GM23338 (cell line): Measurements from ENCODE around the gene PRPSAP1. TPM values are rescaled to one million over a fixed set of nuclear protein-coding genes. Genes with fewer than 3 reads are reported as not detected.

Experiments used
- ATAC-seq: fragments of 200-7000 bp; cut with Tn5 transposase; 3 replicates; pipeline ENCODE4 v1.9.1; 2020
- DNase-seq: peaks from one replicate; pipeline ENCODE4 v3.0.0-alpha.2; 2015; ENCODE audit warnings: low spot score
- H2AFZ ChIP-seq: fragments of 200-600 bp; sonication (generic); 2 replicates; pipeline ENCODE4 v1.8.0; 2016; ENCODE audit warnings: antibody characterized with exemption, mild to moderate bottlenecking, moderate library complexity
- H3F3A ChIP-seq: fragments of 200-600 bp; sonication (generic); replicated peaks from 2 replicates; pipeline ENCODE4 v1.8.0; 2017; ENCODE audit warnings: antibody characterized with exemption, mixed run types, low read depth
- H3K27ac ChIP-seq: fragments of 200-600 bp; sonication (generic); 2 replicates; pipeline ENCODE4 v1.6.1; 2016; ENCODE audit warnings: low read depth
- H3K27me3 ChIP-seq: fragments of 200-600 bp; sonication (generic); 2 replicates; pipeline ENCODE4 v1.8.0; 2016; ENCODE audit warnings: mild to moderate bottlenecking, mixed run types, moderate library complexity; ENCODE audit not compliant: insufficient read depth
- H3K36me3 ChIP-seq: fragments of 200-600 bp; sonication (generic); 2 replicates; pipeline ENCODE4 v1.8.0; 2016; ENCODE audit warnings: mild to moderate bottlenecking; ENCODE audit not compliant: insufficient read depth
- H3K4me1 ChIP-seq: fragments of 200-600 bp; sonication (generic); 2 replicates; pipeline ENCODE4 v1.8.0; 2016; ENCODE audit warnings: mild to moderate bottlenecking, moderate library complexity; ENCODE audit not compliant: insufficient read depth
- H3K4me2 ChIP-seq: fragments of 200-600 bp; sonication (generic); 2 replicates; pipeline ENCODE4 v1.7.1; 2017; ENCODE audit warnings: mixed run types
- H3K4me3 ChIP-seq: fragments of 200-600 bp; sonication (generic); 2 replicates; pipeline ENCODE4 v1.6.1; 2016; ENCODE audit warnings: mixed run types
- H3K79me2 ChIP-seq: fragments of 200-600 bp; sonication (generic); replicated peaks from 2 replicates; pipeline ENCODE4 v1.8.0; 2017; ENCODE audit warnings: mild to moderate bottlenecking; ENCODE audit not compliant: insufficient read depth
- H3K9me2 ChIP-seq: fragments of 200-600 bp; sonication (generic); 2 replicates; pipeline ENCODE4 v1.8.0; 2017; ENCODE audit not compliant: insufficient read depth
- H4K20me1 ChIP-seq: fragments of 200-600 bp; sonication (generic); replicated peaks from 2 replicates; pipeline ENCODE4 v1.8.0; 2017; ENCODE audit warnings: mild to moderate bottlenecking; ENCODE audit not compliant: insufficient read depth
- H3K27ac Mint-ChIP-seq: 2 replicates; pipeline ENCODE4 v1.8.0; 2020; ENCODE audit warnings: inconsistent platforms, mild to moderate bottlenecking, moderate library complexity, mixed read lengths
- H3K27me3 Mint-ChIP-seq: 3 replicates; pipeline ENCODE4 v1.8.0; 2022; ENCODE audit warnings: low read depth, mild to moderate bottlenecking, moderate library complexity, mixed read lengths, inconsistent platforms; ENCODE audit not compliant: insufficient read depth, poor library complexity
- H3K36me3 Mint-ChIP-seq: 3 replicates; pipeline ENCODE4 v1.8.0; 2021; ENCODE audit warnings: low read depth, mild to moderate bottlenecking, inconsistent platforms, moderate library complexity, mixed read lengths
- H3K4me1 Mint-ChIP-seq: 3 replicates; pipeline ENCODE4 v1.8.0; 2020; ENCODE audit warnings: mild to moderate bottlenecking, inconsistent platforms, mixed read lengths
- H3K4me3 Mint-ChIP-seq: 3 replicates; pipeline ENCODE4 v1.8.0; 2021; ENCODE audit warnings: moderate library complexity, mild to moderate bottlenecking, inconsistent platforms, mixed read lengths
- H3K9me3 Mint-ChIP-seq: 3 replicates; pipeline ENCODE4 v1.8.0; 2020; ENCODE audit warnings: moderate library complexity, mild to moderate bottlenecking, inconsistent platforms, mixed read lengths
- CREB1 ChIP-seq: fragments of 250-450 bp; sonication (Bioruptor Pico); IDR thresholded peaks from 2 replicates; pipeline ENCODE4 v1.5.0; 2020; ENCODE audit warnings: low read depth, mild to moderate bottlenecking, moderate library complexity
- ETS1 ChIP-seq: IDR thresholded peaks from 2 replicates; pipeline ENCODE4 v1.6.1; 2016; ENCODE audit warnings: antibody characterized with exemption
- EZH2 ChIP-seq: fragments of 200-600 bp; sonication (generic); IDR thresholded peaks from one replicate; pipeline ENCODE4 v1.8.0; 2017; ENCODE audit warnings: antibody characterized with exemption, mild to moderate bottlenecking, low read depth; ENCODE audit not compliant: unreplicated experiment
- EZH2phosphoT487 ChIP-seq: fragments of 200-600 bp; sonication (generic); IDR thresholded peaks from one replicate; pipeline ENCODE4 v1.8.1; 2018; ENCODE audit warnings: antibody characterized with exemption; ENCODE audit not compliant: unreplicated experiment
- JUNB ChIP-seq: IDR thresholded peaks from one replicate; pipeline ENCODE4 v1.6.1; 2016; ENCODE audit warnings: antibody characterized with exemption; ENCODE audit not compliant: unreplicated experiment
- NANOG ChIP-seq: IDR thresholded peaks from 2 replicates; pipeline ENCODE4 v1.6.1; 2016; ENCODE audit warnings: antibody characterized with exemption, borderline replicate concordance
- POLR2AphosphoS5 ChIP-seq: IDR thresholded peaks from 2 replicates; pipeline ENCODE4 v1.6.1; 2016; ENCODE audit warnings: antibody characterized with exemption, low read depth
- REST ChIP-seq: IDR thresholded peaks from one replicate; pipeline ENCODE4 v1.6.1; 2018; ENCODE audit warnings: antibody characterized with exemption; ENCODE audit not compliant: unreplicated experiment
- STAT1 ChIP-seq: IDR thresholded peaks from one replicate; pipeline ENCODE4 v1.6.1; 2016; ENCODE audit warnings: antibody characterized with exemption; ENCODE audit not compliant: unreplicated experiment
- ZNF114 ChIP-seq: fragments of 250-450 bp; sonication (Bioruptor Pico); IDR thresholded peaks from 2 replicates; pipeline ENCODE4 v1.5.0; 2020; ENCODE audit warnings: mild to moderate bottlenecking, moderate library complexity
- ZNF331 ChIP-seq: fragments of 250-450 bp; sonication (Bioruptor Pico); IDR thresholded peaks from 2 replicates; pipeline ENCODE4 v1.5.0; 2020; ENCODE audit warnings: low read depth, mild to moderate bottlenecking, moderate library complexity
- polyA plus RNA-seq: library from polyadenylated mRNA; unstranded; fragments of >200 nt; fragmentation: Nextera tagmentation; extraction: Ambion mirVana; gene quantifications from 2 replicates; pipeline ENCODE4 v1.2.1, GENCODE V29; 2016
- total RNA-seq: library from RNA; depleted of rRNA; stranded (reverse); fragments of >200 nt; shearing (Covaris generic); gene quantifications from 2 replicates; pipeline ENCODE4 v1.2.3, GENCODE V29; 2014
- TF ChIP-seq, protein P1 (sequence below): fragments of 250-450 bp; sonication (Bioruptor Pico); IDR thresholded peaks from 2 replicates; pipeline ENCODE4 v1.5.0; 2020; ENCODE audit warnings: mild to moderate bottlenecking, moderate library complexity
- TF ChIP-seq, protein P2 (sequence below), 2 experiments: fragments of 200-600 bp in 1 of 2; sonication (generic) in 1 of 2; conservative IDR thresholded peaks; 2 replicates each; pipeline versions ENCODE4 v1.5.1 to v1.6.1; 2016 to 2017; ENCODE audit warnings: antibody characterized with exemption in 2 of 2, low read depth in 2 of 2, mild to moderate bottlenecking in 2 of 2, moderate library complexity in 1 of 2

PRPSAP1 gene
- total and polyA plus RNA-seq, 2 experiments from 2014 or later, result 39.5 to 58.8 TPM

GRCh38 chr17:76276461-76277299 is 77.0 kb downstream of the PRPSAP1 start:
- no peak overlapping the region for H3K27ac ChIP-seq
- DNase-seq (no peak), ATAC-seq (no peak)
- H3K4me3 ChIP-seq, result no peak overlapping the region
- H3K4me1 Mint-ChIP-seq, result peaks cover 9% of the 10 kb centered on the region; the same call in 2 of the 3 replicates
- no peaks in the 10 kb centered on the region for H3K9me3 Mint-ChIP-seq
- no peak overlapping the region for H3K4me2 ChIP-seq
- H2AFZ ChIP-seq, result no peak overlapping the region
- H3K27ac Mint-ChIP-seq, result peak overlapping the region; percentile 82
- no peaks in the 10 kb centered on the region for H3K79me2 ChIP-seq
- TF ChIP-seq ZNF331 (no peak), NANOG (no peak), STAT1 (no peak), JUNB (no peak), CREB1 (CRISPR knock-in tag) (no peak), ETS1 (no peak), REST (no peak), EZH2phosphoT487 (no peak), POLR2AphosphoS5 (no peak), EZH2 (no peak), ZNF114 (CRISPR knock-in tag) (no peak)
- TF ChIP-seq, protein P1, sequence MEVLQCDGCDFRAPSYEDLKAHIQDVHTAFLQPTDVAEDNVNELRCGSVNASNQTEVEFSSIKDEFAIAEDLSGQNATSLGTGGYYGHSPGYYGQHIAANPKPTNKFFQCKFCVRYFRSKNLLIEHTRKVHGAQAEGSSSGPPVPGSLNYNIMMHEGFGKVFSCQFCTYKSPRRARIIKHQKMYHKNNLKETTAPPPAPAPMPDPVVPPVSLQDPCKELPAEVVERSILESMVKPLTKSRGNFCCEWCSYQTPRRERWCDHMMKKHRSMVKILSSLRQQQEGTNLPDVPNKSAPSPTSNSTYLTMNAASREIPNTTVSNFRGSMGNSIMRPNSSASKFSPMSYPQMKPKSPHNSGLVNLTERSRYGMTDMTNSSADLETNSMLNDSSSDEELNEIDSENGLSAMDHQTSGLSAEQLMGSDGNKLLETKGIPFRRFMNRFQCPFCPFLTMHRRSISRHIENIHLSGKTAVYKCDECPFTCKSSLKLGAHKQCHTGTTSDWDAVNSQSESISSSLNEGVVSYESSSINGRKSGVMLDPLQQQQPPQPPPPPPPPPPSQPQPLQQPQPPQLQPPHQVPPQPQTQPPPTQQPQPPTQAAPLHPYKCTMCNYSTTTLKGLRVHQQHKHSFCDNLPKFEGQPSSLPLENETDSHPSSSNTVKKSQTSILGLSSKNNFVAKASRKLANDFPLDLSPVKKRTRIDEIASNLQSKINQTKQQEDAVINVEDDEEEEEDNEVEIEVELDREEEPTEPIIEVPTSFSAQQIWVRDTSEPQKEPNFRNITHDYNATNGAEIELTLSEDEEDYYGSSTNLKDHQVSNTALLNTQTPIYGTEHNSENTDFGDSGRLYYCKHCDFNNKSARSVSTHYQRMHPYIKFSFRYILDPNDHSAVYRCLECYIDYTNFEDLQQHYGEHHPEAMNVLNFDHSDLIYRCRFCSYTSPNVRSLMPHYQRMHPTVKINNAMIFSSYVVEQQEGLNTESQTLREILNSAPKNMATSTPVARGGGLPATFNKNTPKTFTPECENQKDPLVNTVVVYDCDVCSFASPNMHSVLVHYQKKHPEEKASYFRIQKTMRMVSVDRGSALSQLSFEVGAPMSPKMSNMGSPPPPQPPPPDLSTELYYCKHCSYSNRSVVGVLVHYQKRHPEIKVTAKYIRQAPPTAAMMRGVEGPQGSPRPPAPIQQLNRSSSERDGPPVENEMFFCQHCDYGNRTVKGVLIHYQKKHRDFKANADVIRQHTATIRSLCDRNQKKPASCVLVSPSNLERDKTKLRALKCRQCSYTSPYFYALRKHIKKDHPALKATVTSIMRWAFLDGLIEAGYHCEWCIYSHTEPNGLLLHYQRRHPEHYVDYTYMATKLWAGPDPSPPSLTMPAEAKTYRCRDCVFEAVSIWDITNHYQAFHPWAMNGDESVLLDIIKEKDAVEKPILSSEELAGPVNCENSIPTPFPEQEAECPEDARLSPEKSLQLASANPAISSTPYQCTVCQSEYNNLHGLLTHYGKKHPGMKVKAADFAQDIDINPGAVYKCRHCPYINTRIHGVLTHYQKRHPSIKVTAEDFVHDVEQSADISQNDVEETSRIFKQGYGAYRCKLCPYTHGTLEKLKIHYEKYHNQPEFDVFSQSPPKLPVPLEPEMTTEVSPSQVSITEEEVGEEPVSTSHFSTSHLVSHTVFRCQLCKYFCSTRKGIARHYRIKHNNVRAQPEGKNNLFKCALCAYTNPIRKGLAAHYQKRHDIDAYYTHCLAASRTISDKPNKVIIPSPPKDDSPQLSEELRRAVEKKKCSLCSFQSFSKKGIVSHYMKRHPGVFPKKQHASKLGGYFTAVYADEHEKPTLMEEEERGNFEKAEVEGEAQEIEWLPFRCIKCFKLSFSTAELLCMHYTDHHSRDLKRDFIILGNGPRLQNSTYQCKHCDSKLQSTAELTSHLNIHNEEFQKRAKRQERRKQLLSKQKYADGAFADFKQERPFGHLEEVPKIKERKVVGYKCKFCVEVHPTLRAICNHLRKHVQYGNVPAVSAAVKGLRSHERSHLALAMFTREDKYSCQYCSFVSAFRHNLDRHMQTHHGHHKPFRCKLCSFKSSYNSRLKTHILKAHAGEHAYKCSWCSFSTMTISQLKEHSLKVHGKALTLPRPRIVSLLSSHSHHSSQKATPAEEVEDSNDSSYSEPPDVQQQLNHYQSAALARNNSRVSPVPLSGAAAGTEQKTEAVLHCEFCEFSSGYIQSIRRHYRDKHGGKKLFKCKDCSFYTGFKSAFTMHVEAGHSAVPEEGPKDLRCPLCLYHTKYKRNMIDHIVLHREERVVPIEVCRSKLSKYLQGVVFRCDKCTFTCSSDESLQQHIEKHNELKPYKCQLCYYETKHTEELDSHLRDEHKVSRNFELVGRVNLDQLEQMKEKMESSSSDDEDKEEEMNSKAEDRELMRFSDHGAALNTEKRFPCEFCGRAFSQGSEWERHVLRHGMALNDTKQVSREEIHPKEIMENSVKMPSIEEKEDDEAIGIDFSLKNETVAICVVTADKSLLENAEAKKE, result no peak
- TF ChIP-seq, protein P2, sequence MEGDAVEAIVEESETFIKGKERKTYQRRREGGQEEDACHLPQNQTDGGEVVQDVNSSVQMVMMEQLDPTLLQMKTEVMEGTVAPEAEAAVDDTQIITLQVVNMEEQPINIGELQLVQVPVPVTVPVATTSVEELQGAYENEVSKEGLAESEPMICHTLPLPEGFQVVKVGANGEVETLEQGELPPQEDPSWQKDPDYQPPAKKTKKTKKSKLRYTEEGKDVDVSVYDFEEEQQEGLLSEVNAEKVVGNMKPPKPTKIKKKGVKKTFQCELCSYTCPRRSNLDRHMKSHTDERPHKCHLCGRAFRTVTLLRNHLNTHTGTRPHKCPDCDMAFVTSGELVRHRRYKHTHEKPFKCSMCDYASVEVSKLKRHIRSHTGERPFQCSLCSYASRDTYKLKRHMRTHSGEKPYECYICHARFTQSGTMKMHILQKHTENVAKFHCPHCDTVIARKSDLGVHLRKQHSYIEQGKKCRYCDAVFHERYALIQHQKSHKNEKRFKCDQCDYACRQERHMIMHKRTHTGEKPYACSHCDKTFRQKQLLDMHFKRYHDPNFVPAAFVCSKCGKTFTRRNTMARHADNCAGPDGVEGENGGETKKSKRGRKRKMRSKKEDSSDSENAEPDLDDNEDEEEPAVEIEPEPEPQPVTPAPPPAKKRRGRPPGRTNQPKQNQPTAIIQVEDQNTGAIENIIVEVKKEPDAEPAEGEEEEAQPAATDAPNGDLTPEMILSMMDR (conservative IDR thresholded peaks at IDR 0.05; ENCODE audit: low read depth in 2 of 2), result no peak
- peaks cover 11% of the 10 kb centered on the region for H3K27me3 Mint-ChIP-seq
- no peaks in the 10 kb centered on the region for H4K20me1 ChIP-seq
- no peaks in the 10 kb centered on the region for H3K36me3 ChIP-seq
- H3K27me3 ChIP-seq, result no peaks in the 10 kb centered on the region
- H3K4me3 Mint-ChIP-seq, result no peak overlapping the region
- H3K9me2 ChIP-seq, result no peaks in the 10 kb centered on the region
- H3K36me3 Mint-ChIP-seq, result no peaks in the 10 kb centered on the region
- peaks cover 5% of the 10 kb centered on the region for H3K4me1 ChIP-seq
- H3F3A ChIP-seq, result no peaks in the 10 kb centered on the region
